Progenitor cell of endocrine pancreas (in vitro differentiated cells): ENCODE data around the gene IL11RA. TPM values are rescaled to one million over a fixed set of nuclear protein-coding genes. Genes with fewer than 3 reads are reported as not detected.

Experiments used
- DNase-seq: peaks from one replicate; pipeline ENCODE4 v3.0.0; 2021; ENCODE audit warnings: low spot score; ENCODE audit not compliant: unreplicated experiment
- H3K27ac Mint-ChIP-seq: 2 replicates; pipeline ENCODE4 v1.8.0; 2021; ENCODE audit warnings: mild to moderate bottlenecking, moderate library complexity, mixed read lengths
- H3K27me3 Mint-ChIP-seq: 2 replicates; pipeline ENCODE4 v1.8.0; 2021; ENCODE audit warnings: mixed read lengths
- H3K36me3 Mint-ChIP-seq: 2 replicates; pipeline ENCODE4 v1.8.0; 2022; ENCODE audit warnings: mixed read lengths; ENCODE audit not compliant: insufficient read depth
- H3K4me1 Mint-ChIP-seq: 2 replicates; pipeline ENCODE4 v1.8.0; 2021; ENCODE audit warnings: low read depth, mixed read lengths
- H3K4me3 Mint-ChIP-seq: 2 replicates; pipeline ENCODE4 v1.8.0; 2021; ENCODE audit warnings: low read depth, mild to moderate bottlenecking, moderate library complexity, mixed read lengths
- H3K9me3 Mint-ChIP-seq: 2 replicates; pipeline ENCODE4 v1.8.0; 2021; ENCODE audit warnings: low read depth, mixed read lengths
- CTCF ChIP-seq: fragments of 200-600 bp; sonication (generic); IDR thresholded peaks from one replicate; pipeline ENCODE4 v1.5.0; 2021; ENCODE audit warnings: antibody characterized with exemption, mild to moderate bottlenecking; ENCODE audit not compliant: unreplicated experiment
- total RNA-seq: library from RNA; stranded (reverse); gene quantifications from 2 replicates; pipeline ENCODE4 v1.2.1, GENCODE V29; 2021

Gene IL11RA
- total RNA-seq, 1 donor from 2014 or later, result 27.5 TPM

GRCh38 chr9:34646211-34647083 lies 5.5 kb upstream of the IL11RA start, which contains the start of gene GALT:
Gene GALT, plus strand, starts transcription at chr9:34646675. Its CDS starts 30 bp downstream, at chr9:34646705.
- H3K4me1 Mint-ChIP-seq, result peaks cover 29% of the 10 kb centered on the region
- peaks cover 8% of the 10 kb centered on the region for H3K36me3 Mint-ChIP-seq
- H3K9me3 Mint-ChIP-seq, result no peaks in the 10 kb centered on the region
- peak within 1 kb of the TSS; percentile 84 for H3K4me3 Mint-ChIP-seq
- H3K27ac Mint-ChIP-seq, result peak within 1 kb of the TSS; percentile 92
- no peaks in the 10 kb centered on the region for H3K27me3 Mint-ChIP-seq
- DNase-seq, result peak; percentile 95
- TF ChIP-seq CTCF, result peak; percentile 43

- H3K4me1 Mint-ChIP-seq, result peaks cover 32% of the 10 kb centered on the region
- no peaks in the 10 kb centered on the region for H3K9me3 Mint-ChIP-seq
- H3K27me3 Mint-ChIP-seq, result no peaks in the 10 kb centered on the region
- peak overlapping the region; percentile 84 for H3K4me3 Mint-ChIP-seq
- TF ChIP-seq CTCF, result no peak
- no peak for DNase-seq
- H3K36me3 Mint-ChIP-seq, result peaks cover 8% of the 10 kb centered on the region
- H3K27ac Mint-ChIP-seq, result peak overlapping the region; percentile 92
Observed at GRCh38 chr9:34647084-34647403, 4.9 kb upstream of the IL11RA start.

- Mint-ChIP-seq H3K4me3 (peak overlapping the region; percentile 84), H3K4me1 (peaks cover 39% of the 10 kb centered on the region), H3K27ac (peak overlapping the region; percentile 92), H3K36me3 (peaks cover 8% of the 10 kb centered on the region), H3K9me3 (no peaks in the 10 kb centered on the region), H3K27me3 (no peaks in the 10 kb centered on the region)
- no peak for TF ChIP-seq CTCF
- DNase-seq, result no peak
Observed at GRCh38 chr9:34647651-34648050, 4.3 kb upstream of the IL11RA start.

- TF ChIP-seq CTCF, result no peak
- H3K4me1 Mint-ChIP-seq, result peaks cover 48% of the 10 kb centered on the region
- no peak overlapping the region for H3K27ac Mint-ChIP-seq
- no peaks in the 10 kb centered on the region for H3K9me3 Mint-ChIP-seq
- DNase-seq, result no peak
- H3K36me3 Mint-ChIP-seq, result peaks cover 8% of the 10 kb centered on the region
- no peak overlapping the region for H3K4me3 Mint-ChIP-seq
- no peaks in the 10 kb centered on the region for H3K27me3 Mint-ChIP-seq
Observed at GRCh38 chr9:34648673-34649072, 3.3 kb upstream of the IL11RA start.

- Mint-ChIP-seq H3K9me3 (no peaks in the 10 kb centered on the region), H3K36me3 (peaks cover 8% of the 10 kb centered on the region), H3K27me3 (no peaks in the 10 kb centered on the region), H3K27ac (no peak overlapping the region), H3K4me1 (peaks cover 47% of the 10 kb centered on the region), H3K4me3 (peak overlapping the region; percentile 39)
- no peak for TF ChIP-seq CTCF
- no peak for DNase-seq
Observed at GRCh38 chr9:34650816-34651215, 1.2 kb upstream of the IL11RA start.
